PC-9 (cell line): ENCODE measurements around the gene PGP. TPM values are rescaled to one million over a fixed set of nuclear protein-coding genes. Genes with fewer than 3 reads are reported as not detected.
"Not testable (repeated sequence)": the region's sequence is repeated elsewhere in the genome, so short reads cannot be mapped to it uniquely, and the experiment has no call there.

Source experiments
- Bru-seq: library from RNA; stranded (reverse); fragments of 400-500 nt; gene quantifications from one replicate; lab custom pipeline; 2021; lab: Mats Ljungman, UMichigan
- BruChase-seq, 2 experiments: library from RNA; stranded (reverse); fragments of 400-500 nt; gene quantifications; one replicate each; lab custom pipeline; 2021; lab: Mats Ljungman, UMichigan
- BruUV-seq: library from RNA; stranded (reverse); fragments of 400-500 nt; replicated peaks from 2 replicates; lab custom pipeline; 2021; lab: Mats Ljungman, UMichigan
- CTCF ChIA-PET: fragments of 300-600 bp; sonication (Branson Sonifier 250); formaldehyde crosslinking; loops from one replicate; lab custom pipeline; 2022; ENCODE audit warnings: antibody characterized with exemption; lab: Charles Lee
- POLR2A ChIA-PET: fragments of 300-600 bp; sonication (Branson Sonifier 250); formaldehyde crosslinking; loops from one replicate; lab custom pipeline; 2022; ENCODE audit warnings: antibody characterized with exemption; ENCODE audit not compliant: unreplicated experiment; lab: Charles Lee
- DNase-seq, 2 experiments: peaks; one replicate each; pipeline versions ENCODE4 v3.0.0 to v3.0.0-alpha.2; 2015 to 2022; ENCODE audit warnings: mixed read lengths in 1 of 2
- H2AFZ ChIP-seq: fragments of 200-600 bp; sonication (generic); 2 replicates; pipeline ENCODE4 v1.8.1; 2017; ENCODE audit warnings: antibody characterized with exemption
- H3F3A ChIP-seq: fragments of 200-600 bp; sonication (generic); 2 replicates; pipeline ENCODE4 v1.8.1; 2017; ENCODE audit warnings: antibody characterized with exemption, mild to moderate bottlenecking, low read depth; ENCODE audit not compliant: insufficient read depth
- H3K27ac ChIP-seq: fragments of 200-600 bp; sonication (generic); 2 replicates; pipeline ENCODE4 v1.6.1; 2016; ENCODE audit warnings: mixed run types
- H3K27me3 ChIP-seq: fragments of 200-600 bp; sonication (generic); 2 replicates; pipeline ENCODE4 v1.6.1; 2016; ENCODE audit warnings: low read depth, mixed run types; ENCODE audit not compliant: insufficient read depth
- H3K36me3 ChIP-seq: fragments of 200-600 bp; sonication (generic); 2 replicates; pipeline ENCODE4 v1.6.1; 2016; ENCODE audit warnings: low read depth, mixed run types
- H3K4me1 ChIP-seq: fragments of 200-600 bp; sonication (generic); replicated peaks from 2 replicates; pipeline ENCODE4 v1.6.1; 2016; ENCODE audit warnings: mixed run types; ENCODE audit not compliant: insufficient read depth
- H3K4me2 ChIP-seq: fragments of 200-600 bp; sonication (generic); 2 replicates; pipeline ENCODE4 v1.6.1; 2017; ENCODE audit warnings: mixed run types
- H3K4me3 ChIP-seq: fragments of 200-600 bp; sonication (generic); 2 replicates; pipeline ENCODE4 v1.6.1; 2016; ENCODE audit warnings: mixed run types
- H3K79me2 ChIP-seq: fragments of 200-600 bp; sonication (generic); 2 replicates; pipeline ENCODE4 v1.6.1; 2017; ENCODE audit warnings: low read depth, mixed run types
- H3K9me2 ChIP-seq: fragments of 200-600 bp; sonication (generic); 2 replicates; pipeline ENCODE4 v1.8.1; 2017; ENCODE audit warnings: mild to moderate bottlenecking; ENCODE audit not compliant: insufficient read depth
- H3K9me3 ChIP-seq: fragments of 200-600 bp; sonication (generic); 2 replicates; pipeline ENCODE4 v1.8.1; 2016; ENCODE audit warnings: low read depth; ENCODE audit not compliant: insufficient read depth
- H4K20me1 ChIP-seq: fragments of 200-600 bp; sonication (generic); 2 replicates; pipeline ENCODE4 v1.8.1; 2017; ENCODE audit not compliant: insufficient read depth
- CTCF ChIP-seq: fragments of 200-600 bp; sonication (generic); conservative IDR thresholded peaks from 2 replicates; pipeline ENCODE4 v1.6.1; 2017; ENCODE audit warnings: mixed run types, antibody characterized with exemption, mild to moderate bottlenecking, moderate library complexity
- EZH2 ChIP-seq: fragments of 200-600 bp; sonication (generic); IDR thresholded peaks from 2 replicates; pipeline ENCODE4 v1.8.0; 2017; ENCODE audit warnings: antibody characterized with exemption, low read depth
- intact Hi-C: fragments of 100-400 bp; cut with micrococcal nuclease; formaldehyde crosslinking; loops from one replicate; pipeline ENCODE4 v1.10.0; 2022; ENCODE audit not compliant: unreplicated experiment
- long read RNA-seq: library from polyadenylated mRNA; stranded (forward); transcript quantifications from one replicate; pipeline ENCODE4 v2.0.0, GENCODE V29; 2022
- total RNA-seq: library from RNA; stranded (reverse); gene quantifications from 2 replicates; pipeline ENCODE4 v1.2.3, GENCODE V29; 2021

PGP gene, protein sequence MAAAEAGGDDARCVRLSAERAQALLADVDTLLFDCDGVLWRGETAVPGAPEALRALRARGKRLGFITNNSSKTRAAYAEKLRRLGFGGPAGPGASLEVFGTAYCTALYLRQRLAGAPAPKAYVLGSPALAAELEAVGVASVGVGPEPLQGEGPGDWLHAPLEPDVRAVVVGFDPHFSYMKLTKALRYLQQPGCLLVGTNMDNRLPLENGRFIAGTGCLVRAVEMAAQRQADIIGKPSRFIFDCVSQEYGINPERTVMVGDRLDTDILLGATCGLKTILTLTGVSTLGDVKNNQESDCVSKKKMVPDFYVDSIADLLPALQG
- total RNA-seq (20.2 and 23.4 TPM in 2 replicates), Bru-seq, nascent RNA (percentile 61 among the genes with signal in this experiment), BruChase-seq, experiment 1, labeled RNA remaining after a 2-hour chase (percentile 72 among the genes with signal in this experiment), BruChase-seq, experiment 2, labeled RNA remaining after a 6-hour chase (percentile 87 among the genes with signal in this experiment)
- long read RNA-seq, transcript PGP-201 (2 exons, 2,727 nt): major isoform, 144 of 154 reads
- long read RNA-seq, partial matches to known transcripts: 1 of 154 reads
- long read RNA-seq, other reads (novel, unspliced or antisense): 9 of 154 reads

- no peaks in the 10 kb centered on the region for H3K9me2 ChIP-seq
- CTCF ChIA-PET: interaction anchor here (1.0 kb wide), 1 partner anchor 20 kb away, joined by 4 read pairs; no protein-coding TSS in a partner anchor
- peak within 1 kb of the TSS; percentile 87 for H2AFZ ChIP-seq
- TF ChIP-seq EZH2 (no peak), CTCF (no peak)
- no peaks in the 10 kb centered on the region for H3K36me3 ChIP-seq
- H3K27me3 ChIP-seq: no peaks in the 10 kb centered on the region
- POLR2A ChIA-PET: interaction anchor here (0.6 to 1.9 kb wide), 4 partner anchors 60 to 318 kb away, joined by 3 to 16 read pairs (median 7); partner anchors contain the start of genes TBC1D24 and TRAF7
- no peak for DNase-seq
- H4K20me1 ChIP-seq: peaks cover 19% of the 10 kb centered on the region; the same call in 1 of the 2 replicates
- BruUV-seq: no TSS peak
- no peaks in the 10 kb centered on the region for H3K9me3 ChIP-seq
- peak within 1 kb of the TSS; percentile 85 for H3K4me3 ChIP-seq
- H3K4me1 ChIP-seq: peaks cover 28% of the 10 kb centered on the region
- H3K4me2 ChIP-seq: peak within 1 kb of the TSS; percentile 99
- H3K79me2 ChIP-seq: peaks cover 25% of the 10 kb centered on the region
- H3F3A ChIP-seq: peaks cover 53% of the 10 kb centered on the region
- intact Hi-C loops: loop anchor here (1.0 to 5.0 kb wide), 2 partner anchors 38 to 59 kb away; partner anchors contain the start of genes ECI1 and TRAF7
- H3K27ac ChIP-seq: peak within 1 kb of the TSS; percentile 92
Observed at GRCh38 chr16:2214719-2214968, at the start of gene PGP. Gene PGP (minus strand): TSS chr16:2214840. CDS start chr16:2214777, 63 bp downstream.

DNA sequence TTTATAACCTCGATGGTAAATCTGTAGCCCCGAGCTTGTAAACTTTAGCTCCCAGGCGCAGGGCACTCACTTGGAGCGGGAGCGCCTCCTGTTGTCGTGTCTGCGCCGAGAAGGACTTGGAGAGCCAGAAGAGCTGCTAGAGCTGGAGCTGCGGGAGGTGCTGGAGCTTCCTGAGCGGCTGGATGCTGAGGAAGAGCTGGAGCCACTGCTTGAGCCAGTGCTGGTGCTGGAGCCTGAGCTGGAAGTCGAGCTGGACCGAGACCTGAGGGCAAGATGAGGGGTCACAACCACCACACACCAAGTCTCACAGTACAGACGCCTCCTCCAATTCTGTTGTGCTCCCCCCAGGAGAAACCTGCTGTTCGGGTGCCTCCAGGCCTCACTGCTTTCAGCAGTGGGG is 48.4 kb upstream of the PGP start:
- Histone ChIP-seq H3F3A (peaks cover 67% of the 10 kb centered on the region), H3K36me3 (peaks cover 39% of the 10 kb centered on the region), H3K79me2 (peaks cover 86% of the 10 kb centered on the region), H4K20me1 (peaks cover 80% of the 10 kb centered on the region), H3K4me1 (peaks cover 14% of the 10 kb centered on the region)
- H3K27me3 ChIP-seq, BruUV-seq, H3K9me3 ChIP-seq, H3K27ac ChIP-seq, DNase-seq, intact Hi-C loops, H3K4me3 ChIP-seq, H2AFZ ChIP-seq, POLR2A ChIA-PET, H3K9me2 ChIP-seq, H3K4me2 ChIP-seq: not testable (repeated sequence)
- CTCF ChIA-PET: interaction anchor here (0.5 kb wide), 1 partner anchor 11 kb away, joined by 3 read pairs; no protein-coding TSS in a partner anchor

- TF ChIP-seq CTCF (no peak), EZH2 (no peak)
- Histone ChIP-seq H3K36me3 (peaks cover 43% of the 10 kb centered on the region), H3K27me3 (no peaks in the 10 kb centered on the region), H3K9me3 (no peaks in the 10 kb centered on the region), H3K4me1 (no peaks in the 10 kb centered on the region), H2AFZ (no peak overlapping the region), H3K79me2 (peaks cover 67% of the 10 kb centered on the region), H3F3A (peaks cover 84% of the 10 kb centered on the region), H3K4me3 (no peak overlapping the region), H3K4me2 (no peak overlapping the region), H3K27ac (no peak overlapping the region), H3K9me2 (no peaks in the 10 kb centered on the region), H4K20me1 (peaks cover 86% of the 10 kb centered on the region)
- no TSS peak for BruUV-seq
- intact Hi-C loops: no loop called here
- POLR2A ChIA-PET: no interaction called here
- no peak for DNase-seq
- CTCF ChIA-PET: no interaction called here
Observed at GRCh38 chr16:2260250-2260649, 45.6 kb upstream of the PGP start.

DNA sequence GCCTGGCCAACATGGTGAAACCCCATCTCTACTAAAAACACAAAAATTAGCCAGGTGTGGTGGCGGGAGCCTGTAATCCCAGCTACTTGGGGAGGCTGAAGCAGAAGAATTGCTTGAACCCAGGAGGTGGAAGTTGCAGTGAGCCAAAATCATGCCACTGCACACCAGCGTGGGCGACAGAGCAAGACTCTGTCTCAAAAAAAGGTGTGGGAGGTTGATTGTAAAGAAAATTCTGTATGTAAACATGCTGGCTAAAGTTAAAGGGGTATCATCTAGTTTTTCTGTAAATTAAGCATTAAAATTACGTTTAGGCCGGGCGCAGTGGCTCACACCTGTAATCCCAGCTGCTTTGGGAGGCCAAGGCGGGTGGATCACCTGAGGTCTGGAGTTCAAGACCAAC is 43.9 kb upstream of the PGP start:
- Histone ChIP-seq H3F3A (peaks cover 87% of the 10 kb centered on the region), H4K20me1 (peaks cover 72% of the 10 kb centered on the region), H3K79me2 (peaks cover 50% of the 10 kb centered on the region), H3K36me3 (peaks cover 49% of the 10 kb centered on the region)
- CTCF ChIA-PET, H3K27ac ChIP-seq, H3K4me2 ChIP-seq, H3K9me3 ChIP-seq, H3K4me1 ChIP-seq, H3K4me3 ChIP-seq, H2AFZ ChIP-seq, DNase-seq, H3K9me2 ChIP-seq, BruUV-seq, H3K27me3 ChIP-seq: not testable (repeated sequence)
- POLR2A ChIA-PET: interaction anchor here (0.6 to 0.7 kb wide), 2 partner anchors 20 to 35 kb away, joined by 4 to 5 read pairs; no protein-coding TSS in a partner anchor
- intact Hi-C loops: loop anchor here (10.0 kb wide), 1 partner anchor 254 kb away; the partner anchor contains the start of gene ZNF598
